Fibroblast of lung (primary cell): ENCODE measurements around the gene RETN. TPM values are rescaled to one million over a fixed set of nuclear protein-coding genes. Genes with fewer than 3 reads are reported as not detected.

Source experiments
- DNase-seq, 2 donors: peaks; one replicate each; pipeline versions ENCODE4 v3.0.0 to v3.0.0-alpha.2; 2010; ENCODE audit warnings: low read depth in 2 of 2
- H2AFZ ChIP-seq: 2 replicates; pipeline ENCODE4 v1.5.1; 2012; ENCODE audit warnings: low read length, control low read depth, inconsistent platforms
- H3K27ac ChIP-seq: 2 replicates; pipeline ENCODE4 v1.5.1; 2011; ENCODE audit warnings: low read length, control low read depth; ENCODE audit not compliant: insufficient read depth
- H3K27me3 ChIP-seq: 2 replicates; pipeline ENCODE4 v1.5.1; 2011; ENCODE audit warnings: mild to moderate bottlenecking, low read length; ENCODE audit not compliant: control insufficient read depth, insufficient read depth
- H3K36me3 ChIP-seq: 2 replicates; pipeline ENCODE4 v1.5.1; 2011; ENCODE audit warnings: low read length; ENCODE audit not compliant: control insufficient read depth, insufficient read depth
- H3K4me1 ChIP-seq: 2 replicates; pipeline ENCODE4 v1.5.1; 2011; ENCODE audit warnings: low read length; ENCODE audit not compliant: control insufficient read depth, insufficient read depth; ENCODE audit errors: extremely low read depth
- H3K4me2 ChIP-seq: 2 replicates; pipeline ENCODE4 v1.5.1; 2011; ENCODE audit warnings: low read length, control low read depth; ENCODE audit not compliant: insufficient read depth; ENCODE audit errors: extremely low read depth
- H3K4me3 ChIP-seq, 4 experiments: fragments of 200-600 bp in 1 of 4; sonication (generic) in 1 of 4; replicated peaks in 1 of 4; 2 replicates each; pipeline ENCODE4 v1.5.1; 2011 to 2016; ENCODE audit warnings: low read length in 4 of 4, low read depth in 3 of 4, mild to moderate bottlenecking in 3 of 4, control low read depth in 2 of 4, inconsistent platforms in 1 of 4, mixed read lengths in 1 of 4; ENCODE audit not compliant: insufficient read depth in 1 of 4; ENCODE audit errors: control extremely low read depth in 1 of 4
- H3K79me2 ChIP-seq: 2 replicates; pipeline ENCODE4 v1.5.1; 2012; ENCODE audit warnings: mild to moderate bottlenecking, low read length, inconsistent platforms; ENCODE audit not compliant: control insufficient read depth, insufficient read depth
- H3K9ac ChIP-seq: 2 replicates; pipeline ENCODE4 v1.5.1; 2011; ENCODE audit warnings: mild to moderate bottlenecking, low read length, control low read depth; ENCODE audit not compliant: insufficient read depth
- H3K9me3 ChIP-seq: 2 replicates; pipeline ENCODE4 v1.5.1; 2012; ENCODE audit warnings: low read depth, low read length; ENCODE audit not compliant: control insufficient read depth, insufficient read depth
- H4K20me1 ChIP-seq: 2 replicates; pipeline ENCODE4 v1.5.1; 2011; ENCODE audit warnings: low read length; ENCODE audit not compliant: control insufficient read depth, insufficient read depth; ENCODE audit errors: extremely low read depth
- EZH2 ChIP-seq: IDR thresholded peaks from 2 replicates; pipeline ENCODE4 v1.5.1; 2012; ENCODE audit warnings: low read length, control low read depth, mild to moderate bottlenecking; ENCODE audit errors: missing control alignments
- polyA plus RNA-seq, 2 donors: library from polyadenylated mRNA; depleted of rRNA in 1 of 2; stranded (reverse) in 1 of 2; unstranded in 1 of 2; fragments of >200 nt; gene quantifications; 2 replicates each; pipeline ENCODE4 v1.2.1, GENCODE V29; 2011 to 2012; ENCODE audit warnings: missing spikeins in 1 of 2
- total RNA-seq: library from RNA; depleted of rRNA; stranded (reverse); fragments of >200 nt; gene quantifications from 2 replicates; pipeline ENCODE4 v1.2.1, GENCODE V29; 2014
- TF ChIP-seq, protein P1 (sequence below), 2 donors: IDR thresholded peaks in 1 of 2; conservative IDR thresholded peaks in 1 of 2; 1 replicate in 1 of 2; 2 replicates in 1 of 2; pipeline ENCODE4 v1.5.1; 2011 to 2012; ENCODE audit warnings: low read length in 2 of 2, control low read depth in 1 of 2, inconsistent platforms in 1 of 2, low read depth in 1 of 2, mild to moderate bottlenecking in 1 of 2

Gene RETN
- total and polyA plus RNA-seq, 2 donors (not counting 1 experiment from before 2014, with no cell fraction given) = not detected

DNA sequence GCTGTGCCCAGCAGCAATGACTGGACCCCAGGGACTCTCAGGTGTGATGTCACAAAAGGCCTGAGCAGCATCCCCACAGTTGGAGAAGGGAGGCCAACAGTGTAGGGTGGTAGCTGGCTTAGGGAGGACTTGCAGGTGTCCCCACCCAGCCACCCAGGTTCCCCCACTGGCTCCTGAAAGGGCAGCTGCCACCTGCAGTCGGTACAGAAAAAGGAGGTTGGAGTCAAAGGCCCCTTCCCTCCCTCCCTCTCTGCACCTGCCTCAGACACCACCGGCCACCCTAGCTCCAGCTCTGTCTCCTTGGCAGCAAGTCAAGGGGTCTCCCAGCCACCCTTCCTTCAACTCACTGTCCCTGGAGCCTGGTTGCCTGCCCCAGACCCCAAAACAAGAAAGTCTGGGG lies 35.2 kb upstream of the RETN start, which contains the start of gene PCP2:
TSS of gene PCP2 (minus strand) at position 22 of the 400 bp plus-strand sequence. CDS start 262 bp downstream, outside the sequence.
- Histone ChIP-seq H2AFZ (no peak within 1 kb of the TSS), H4K20me1 (no peaks in the 10 kb centered on the region), H3K79me2 (peaks cover 19% of the 10 kb centered on the region), H3K4me1 (peaks cover 5% of the 10 kb centered on the region), H3K27me3 (peaks cover 8% of the 10 kb centered on the region), H3K4me3 (no peak within 1 kb of the TSS), H3K4me2 (no peak within 1 kb of the TSS), H3K27ac (no peak within 1 kb of the TSS), H3K9ac (no peak within 1 kb of the TSS), H3K36me3 (no peaks in the 10 kb centered on the region), H3K9me3 (no peaks in the 10 kb centered on the region)
- TF ChIP-seq EZH2 = no peak
- TF ChIP-seq, protein P1, sequence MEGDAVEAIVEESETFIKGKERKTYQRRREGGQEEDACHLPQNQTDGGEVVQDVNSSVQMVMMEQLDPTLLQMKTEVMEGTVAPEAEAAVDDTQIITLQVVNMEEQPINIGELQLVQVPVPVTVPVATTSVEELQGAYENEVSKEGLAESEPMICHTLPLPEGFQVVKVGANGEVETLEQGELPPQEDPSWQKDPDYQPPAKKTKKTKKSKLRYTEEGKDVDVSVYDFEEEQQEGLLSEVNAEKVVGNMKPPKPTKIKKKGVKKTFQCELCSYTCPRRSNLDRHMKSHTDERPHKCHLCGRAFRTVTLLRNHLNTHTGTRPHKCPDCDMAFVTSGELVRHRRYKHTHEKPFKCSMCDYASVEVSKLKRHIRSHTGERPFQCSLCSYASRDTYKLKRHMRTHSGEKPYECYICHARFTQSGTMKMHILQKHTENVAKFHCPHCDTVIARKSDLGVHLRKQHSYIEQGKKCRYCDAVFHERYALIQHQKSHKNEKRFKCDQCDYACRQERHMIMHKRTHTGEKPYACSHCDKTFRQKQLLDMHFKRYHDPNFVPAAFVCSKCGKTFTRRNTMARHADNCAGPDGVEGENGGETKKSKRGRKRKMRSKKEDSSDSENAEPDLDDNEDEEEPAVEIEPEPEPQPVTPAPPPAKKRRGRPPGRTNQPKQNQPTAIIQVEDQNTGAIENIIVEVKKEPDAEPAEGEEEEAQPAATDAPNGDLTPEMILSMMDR (conservative IDR thresholded peaks at IDR 0.05 in 1 of 2, IDR thresholded peaks at IDR 0.05 in 1 of 2; ENCODE audit: low read depth in 1 of 2, low read length in 2 of 2) = no peak
- DNase-seq = no peak

DNA sequence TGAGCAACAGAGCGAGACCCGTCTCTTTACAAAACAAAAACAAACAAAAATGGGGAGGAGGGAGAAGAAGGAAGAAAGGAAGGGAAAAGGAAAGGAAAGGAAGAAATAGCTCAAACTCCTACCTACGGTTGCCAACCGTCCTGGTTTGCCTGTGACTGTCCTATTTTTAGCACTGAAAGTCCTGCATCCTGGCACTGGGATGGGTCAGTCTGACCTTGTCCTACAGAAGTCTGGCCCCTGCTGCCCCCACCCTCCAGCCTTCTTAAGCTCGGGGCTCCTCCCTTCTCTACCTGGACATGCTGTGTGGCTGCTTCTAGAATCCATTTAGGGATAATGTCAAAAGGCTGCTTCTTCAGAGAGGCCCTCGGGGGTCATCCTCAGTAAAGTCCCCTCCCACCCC lies 33.2 kb upstream of the RETN start:
- DNase-seq = no peak
- H3K36me3 ChIP-seq = no peaks in the 10 kb centered on the region
- no peak overlapping the region for H3K4me3 ChIP-seq
- H2AFZ ChIP-seq = no peak overlapping the region
- H3K4me2 ChIP-seq = no peak overlapping the region
- H3K4me1 ChIP-seq = peaks cover under 1% of the 10 kb centered on the region
- H4K20me1 ChIP-seq = no peaks in the 10 kb centered on the region
- no peaks in the 10 kb centered on the region for H3K9me3 ChIP-seq
- no peak overlapping the region for H3K9ac ChIP-seq
- H3K27me3 ChIP-seq = peaks cover 8% of the 10 kb centered on the region
- TF ChIP-seq EZH2 = no peak
- TF ChIP-seq, protein P1 (conservative IDR thresholded peaks at IDR 0.05 in 1 of 2, IDR thresholded peaks at IDR 0.05 in 1 of 2; ENCODE audit: low read depth in 1 of 2, low read length in 2 of 2) = no peak
- peaks cover 2% of the 10 kb centered on the region for H3K79me2 ChIP-seq
- H3K27ac ChIP-seq = no peak overlapping the region

DNA sequence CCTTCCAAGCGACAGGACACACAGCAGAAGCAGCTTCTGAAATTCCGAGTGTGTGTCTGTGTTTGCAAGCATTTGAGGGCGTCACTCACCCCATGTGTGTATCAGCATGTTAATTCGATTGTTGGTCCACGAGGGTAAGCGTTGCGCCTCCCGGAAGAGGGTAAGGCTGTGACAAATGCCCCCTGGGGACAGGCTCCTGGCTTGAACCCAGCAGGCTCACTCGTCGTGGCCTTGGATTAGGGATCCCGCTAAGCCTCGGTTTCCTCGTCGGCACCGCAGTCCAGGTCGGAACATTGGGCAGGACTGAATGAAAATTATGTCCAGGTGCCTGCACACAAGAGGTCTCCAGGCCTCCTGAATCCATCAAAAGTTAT lies 32.5 kb upstream of the RETN start:
- TF ChIP-seq EZH2 = peak; percentile 60
- TF ChIP-seq, protein P1 (conservative IDR thresholded peaks at IDR 0.05 in 1 of 2, IDR thresholded peaks at IDR 0.05 in 1 of 2; ENCODE audit: low read depth in 1 of 2, low read length in 2 of 2) = no peak
- H3K9me3 ChIP-seq = no peaks in the 10 kb centered on the region
- no peak overlapping the region for H3K9ac ChIP-seq
- H3K36me3 ChIP-seq = no peaks in the 10 kb centered on the region
- H3K79me2 ChIP-seq = no peaks in the 10 kb centered on the region
- H2AFZ ChIP-seq = no peak overlapping the region
- H3K27ac ChIP-seq = no peak overlapping the region
- peak overlapping the region in 1 of 4 experiments; percentile 27 for H3K4me3 ChIP-seq
- H3K4me1 ChIP-seq = no peaks in the 10 kb centered on the region
- H4K20me1 ChIP-seq = no peaks in the 10 kb centered on the region
- DNase-seq = no peak
- H3K4me2 ChIP-seq = no peak overlapping the region
- peaks cover 8% of the 10 kb centered on the region for H3K27me3 ChIP-seq
